Measurements from ENCODE around the gene BRD9.

DNA sequence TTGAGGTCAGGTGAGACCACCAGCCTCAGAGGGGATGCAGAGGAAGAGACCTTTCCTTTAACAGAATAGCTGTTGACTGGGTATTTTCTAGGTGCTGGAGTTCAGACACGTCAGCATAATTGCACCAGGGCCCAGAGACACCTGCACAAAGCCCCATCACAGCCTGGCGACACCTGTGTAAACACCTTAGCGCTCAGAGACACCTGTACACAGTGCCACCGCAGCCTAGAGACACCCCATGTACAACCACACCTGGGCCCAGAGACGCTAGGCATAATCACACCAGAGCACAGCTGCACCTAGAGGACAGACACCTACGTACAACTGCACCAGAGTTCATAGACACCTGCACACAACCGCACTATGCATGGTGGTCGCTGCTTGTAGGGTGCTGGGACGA lies 1.1 kb upstream of the BRD9 start:
- TF ChIP-seq POLR2A (IDR thresholded peaks at IDR 0.05) (no peak), POLR2AphosphoS5 (IDR thresholded peaks at IDR 0.05) (no peak)
- TF ChIP-seq, protein P1, sequence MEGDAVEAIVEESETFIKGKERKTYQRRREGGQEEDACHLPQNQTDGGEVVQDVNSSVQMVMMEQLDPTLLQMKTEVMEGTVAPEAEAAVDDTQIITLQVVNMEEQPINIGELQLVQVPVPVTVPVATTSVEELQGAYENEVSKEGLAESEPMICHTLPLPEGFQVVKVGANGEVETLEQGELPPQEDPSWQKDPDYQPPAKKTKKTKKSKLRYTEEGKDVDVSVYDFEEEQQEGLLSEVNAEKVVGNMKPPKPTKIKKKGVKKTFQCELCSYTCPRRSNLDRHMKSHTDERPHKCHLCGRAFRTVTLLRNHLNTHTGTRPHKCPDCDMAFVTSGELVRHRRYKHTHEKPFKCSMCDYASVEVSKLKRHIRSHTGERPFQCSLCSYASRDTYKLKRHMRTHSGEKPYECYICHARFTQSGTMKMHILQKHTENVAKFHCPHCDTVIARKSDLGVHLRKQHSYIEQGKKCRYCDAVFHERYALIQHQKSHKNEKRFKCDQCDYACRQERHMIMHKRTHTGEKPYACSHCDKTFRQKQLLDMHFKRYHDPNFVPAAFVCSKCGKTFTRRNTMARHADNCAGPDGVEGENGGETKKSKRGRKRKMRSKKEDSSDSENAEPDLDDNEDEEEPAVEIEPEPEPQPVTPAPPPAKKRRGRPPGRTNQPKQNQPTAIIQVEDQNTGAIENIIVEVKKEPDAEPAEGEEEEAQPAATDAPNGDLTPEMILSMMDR (IDR thresholded peaks at IDR 0.05 in 8 of 11, conservative IDR thresholded peaks at IDR 0.05 in 3 of 11): no peak
